Activated CD4-positive, alpha-beta T cell treated with anti-CD3 and anti-CD28 coated beads for 4 hours (primary cell): Measurements from ENCODE around the gene RPS6KA2.
"Not testable (repeated sequence)": the region's sequence is repeated elsewhere in the genome, so short reads cannot be mapped to it uniquely, and the experiment has no call there.

Experiments
- DNase-seq, 2 donors: peaks; one replicate each; pipeline ENCODE4 v3.0.0-alpha.2; 2020

RPS6KA2 gene

GRCh38 chr6:166544296-166544605 is 82.8 kb downstream of the RPS6KA2 start:
- no peak for DNase-seq

GRCh38 chr6:166543603-166544295 is 83.3 kb downstream of the RPS6KA2 start:
- DNase-seq = no peak

- DNase-seq = no peak
These were observed 84.5 kb downstream of the RPS6KA2 start for GRCh38 chr6:166542580-166542912.

- no peak for DNase-seq
These were observed 85.0 kb downstream of the RPS6KA2 start for GRCh38 chr6:166541876-166542579.

GRCh38 chr6:166541366-166541765 is 85.7 kb downstream of the RPS6KA2 start:
- no peak for DNase-seq

- DNase-seq = peak; percentile 66 to 68
These were observed 86.3 kb downstream of the RPS6KA2 start for GRCh38 chr6:166540631-166541331.

- DNase-seq = no peak
These were observed 87.5 kb downstream of the RPS6KA2 start for GRCh38 chr6:166539543-166539942.

GRCh38 chr6:166539011-166539385 is 88.1 kb downstream of the RPS6KA2 start:
- DNase-seq = not testable (repeated sequence)

GRCh38 chr6:166538297-166539010 is 88.6 kb downstream of the RPS6KA2 start:
- no peak for DNase-seq

GRCh38 chr6:166534658-166535406 is 92.2 kb downstream of the RPS6KA2 start:
- no peak for DNase-seq

GRCh38 chr6:166533205-166533824 is 93.7 kb downstream of the RPS6KA2 start:
- DNase-seq = no peak

- DNase-seq = no peak
These were observed 94.7 kb downstream of the RPS6KA2 start for GRCh38 chr6:166532302-166532701.

GRCh38 chr6:166530211-166531095 is 96.6 kb downstream of the RPS6KA2 start:
- no peak for DNase-seq

GRCh38 chr6:166529586-166529985 is 97.5 kb downstream of the RPS6KA2 start:
- no peak for DNase-seq

GRCh38 chr6:166529058-166529457 is 98.0 kb downstream of the RPS6KA2 start:
- DNase-seq = not testable (repeated sequence)

- no peak for DNase-seq
These were observed 99.2 kb downstream of the RPS6KA2 start for GRCh38 chr6:166527849-166528248.

- DNase-seq = no peak
These were observed 100.1 kb downstream of the RPS6KA2 start for GRCh38 chr6:166526937-166527336.

- DNase-seq = no peak
These were observed 101.5 kb downstream of the RPS6KA2 start for GRCh38 chr6:166525567-166525966.

- DNase-seq = no peak
These were observed 103.1 kb downstream of the RPS6KA2 start for GRCh38 chr6:166523782-166524559.
